ENCODE data around the gene SLC24A3. TPM values are rescaled to one million over a fixed set of nuclear protein-coding genes. Genes with fewer than 3 reads are reported as not detected.
A peak's percentile ranks its signal among the peaks of the same experiment; 100 is the strongest.

SLC24A3 gene
- total RNA-seq, 1 experiment from 2014 or later = 46.0 TPM

DNA sequence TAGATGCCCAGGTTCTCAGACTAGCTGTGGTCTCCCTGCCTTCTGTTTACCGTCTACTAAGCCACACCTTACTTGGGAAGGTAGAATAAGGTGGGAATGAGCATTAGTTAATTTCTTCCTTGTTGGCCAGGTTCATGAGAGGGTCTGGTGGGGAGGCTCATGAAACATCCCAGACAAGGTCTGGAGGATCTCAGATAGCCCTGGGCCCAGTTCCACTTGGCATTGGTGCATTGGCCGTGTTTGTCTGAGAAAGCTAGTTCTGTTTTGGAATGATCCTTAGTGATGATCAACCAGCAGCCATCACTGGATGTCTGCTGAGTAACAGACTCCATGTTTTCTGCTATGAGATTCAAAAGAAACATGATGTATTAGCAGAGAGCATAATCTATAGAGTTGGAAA lies 155.1 kb downstream of the SLC24A3 start:
- no peak for DNase-seq (ENCODE audit: low spot score)
- CTCF ChIA-PET = no interaction called here
- no peak for TF ChIP-seq EZH2 (IDR thresholded peaks at IDR 0.05; ENCODE audit: borderline replicate concordance, low read depth, low read length, poor library complexity, severe bottlenecking)
- TF ChIP-seq, protein P1, sequence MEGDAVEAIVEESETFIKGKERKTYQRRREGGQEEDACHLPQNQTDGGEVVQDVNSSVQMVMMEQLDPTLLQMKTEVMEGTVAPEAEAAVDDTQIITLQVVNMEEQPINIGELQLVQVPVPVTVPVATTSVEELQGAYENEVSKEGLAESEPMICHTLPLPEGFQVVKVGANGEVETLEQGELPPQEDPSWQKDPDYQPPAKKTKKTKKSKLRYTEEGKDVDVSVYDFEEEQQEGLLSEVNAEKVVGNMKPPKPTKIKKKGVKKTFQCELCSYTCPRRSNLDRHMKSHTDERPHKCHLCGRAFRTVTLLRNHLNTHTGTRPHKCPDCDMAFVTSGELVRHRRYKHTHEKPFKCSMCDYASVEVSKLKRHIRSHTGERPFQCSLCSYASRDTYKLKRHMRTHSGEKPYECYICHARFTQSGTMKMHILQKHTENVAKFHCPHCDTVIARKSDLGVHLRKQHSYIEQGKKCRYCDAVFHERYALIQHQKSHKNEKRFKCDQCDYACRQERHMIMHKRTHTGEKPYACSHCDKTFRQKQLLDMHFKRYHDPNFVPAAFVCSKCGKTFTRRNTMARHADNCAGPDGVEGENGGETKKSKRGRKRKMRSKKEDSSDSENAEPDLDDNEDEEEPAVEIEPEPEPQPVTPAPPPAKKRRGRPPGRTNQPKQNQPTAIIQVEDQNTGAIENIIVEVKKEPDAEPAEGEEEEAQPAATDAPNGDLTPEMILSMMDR (conservative IDR thresholded peaks at IDR 0.05; ENCODE audit: low read depth, low read length) = no peak
- no peaks in the 10 kb centered on the region for H3K36me3 ChIP-seq (ENCODE audit: insufficient read depth, low read length, poor library complexity, severe bottlenecking)
- POLR2A ChIA-PET (ENCODE audit: low non-redundant PET) = no interaction called here
- no peak overlapping the region for H3K4me3 ChIP-seq (ENCODE audit: low read depth, low read length, poor library complexity, severe bottlenecking)
- H3K27ac ChIP-seq (ENCODE audit: low read depth, low read length, poor library complexity, severe bottlenecking) = no peak overlapping the region
- no peaks in the 10 kb centered on the region for H3K9me3 ChIP-seq (ENCODE audit: low read depth, low read length, poor library complexity, severe bottlenecking)
- peaks cover 23% of the 10 kb centered on the region for H3K4me1 ChIP-seq (ENCODE audit: insufficient read depth, low read length, poor library complexity, severe bottlenecking)
- no TSS peak for BruUV-seq (replicated peaks)
- intact Hi-C loops (cut with micrococcal nuclease; ENCODE audit: unreplicated experiment) = no loop called here
- H3K27me3 ChIP-seq (replicated peaks; ENCODE audit: insufficient read depth, low read depth, low read length, poor library complexity) = no peaks in the 10 kb centered on the region

DNA sequence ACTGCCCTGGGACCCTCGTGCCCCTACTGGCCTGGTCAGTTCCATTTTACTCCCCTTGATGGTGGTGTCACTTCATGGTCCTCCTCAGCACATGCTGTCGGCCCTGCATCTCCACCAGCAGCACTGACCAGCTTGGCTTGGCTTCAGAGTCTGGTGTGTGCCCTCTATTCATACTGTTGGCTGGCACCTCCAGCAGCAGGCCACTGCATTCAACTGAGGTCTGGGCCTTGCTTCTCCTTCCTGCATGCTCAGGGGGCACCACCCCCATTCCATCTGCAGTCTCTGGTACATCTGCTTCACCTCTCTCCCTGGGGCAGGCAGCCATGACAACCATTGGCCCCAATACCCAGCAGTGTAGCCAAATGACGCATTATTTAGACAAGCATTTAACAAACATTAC lies 155.9 kb downstream of the SLC24A3 start:
- intact Hi-C loops (cut with micrococcal nuclease; ENCODE audit: unreplicated experiment) = no loop called here
- BruUV-seq (replicated peaks) = no TSS peak
- Histone ChIP-seq H3K4me3 (ENCODE audit: low read depth, low read length, poor library complexity, severe bottlenecking) (no peak overlapping the region), H3K9me3 (ENCODE audit: low read depth, low read length, poor library complexity, severe bottlenecking) (no peaks in the 10 kb centered on the region), H3K4me1 (ENCODE audit: insufficient read depth, low read length, poor library complexity, severe bottlenecking) (peaks cover 23% of the 10 kb centered on the region), H3K27ac (ENCODE audit: low read depth, low read length, poor library complexity, severe bottlenecking) (no peak overlapping the region), H3K27me3 (replicated peaks; ENCODE audit: insufficient read depth, low read depth, low read length, poor library complexity) (no peaks in the 10 kb centered on the region), H3K36me3 (ENCODE audit: insufficient read depth, low read length, poor library complexity, severe bottlenecking) (no peaks in the 10 kb centered on the region)
- CTCF ChIA-PET = no interaction called here
- DNase-seq (ENCODE audit: low spot score) = no peak
- POLR2A ChIA-PET (ENCODE audit: low non-redundant PET) = no interaction called here
- TF ChIP-seq, protein P1 (conservative IDR thresholded peaks at IDR 0.05; ENCODE audit: low read depth, low read length) = no peak
- no peak for TF ChIP-seq EZH2 (IDR thresholded peaks at IDR 0.05; ENCODE audit: borderline replicate concordance, low read depth, low read length, poor library complexity, severe bottlenecking)

DNA sequence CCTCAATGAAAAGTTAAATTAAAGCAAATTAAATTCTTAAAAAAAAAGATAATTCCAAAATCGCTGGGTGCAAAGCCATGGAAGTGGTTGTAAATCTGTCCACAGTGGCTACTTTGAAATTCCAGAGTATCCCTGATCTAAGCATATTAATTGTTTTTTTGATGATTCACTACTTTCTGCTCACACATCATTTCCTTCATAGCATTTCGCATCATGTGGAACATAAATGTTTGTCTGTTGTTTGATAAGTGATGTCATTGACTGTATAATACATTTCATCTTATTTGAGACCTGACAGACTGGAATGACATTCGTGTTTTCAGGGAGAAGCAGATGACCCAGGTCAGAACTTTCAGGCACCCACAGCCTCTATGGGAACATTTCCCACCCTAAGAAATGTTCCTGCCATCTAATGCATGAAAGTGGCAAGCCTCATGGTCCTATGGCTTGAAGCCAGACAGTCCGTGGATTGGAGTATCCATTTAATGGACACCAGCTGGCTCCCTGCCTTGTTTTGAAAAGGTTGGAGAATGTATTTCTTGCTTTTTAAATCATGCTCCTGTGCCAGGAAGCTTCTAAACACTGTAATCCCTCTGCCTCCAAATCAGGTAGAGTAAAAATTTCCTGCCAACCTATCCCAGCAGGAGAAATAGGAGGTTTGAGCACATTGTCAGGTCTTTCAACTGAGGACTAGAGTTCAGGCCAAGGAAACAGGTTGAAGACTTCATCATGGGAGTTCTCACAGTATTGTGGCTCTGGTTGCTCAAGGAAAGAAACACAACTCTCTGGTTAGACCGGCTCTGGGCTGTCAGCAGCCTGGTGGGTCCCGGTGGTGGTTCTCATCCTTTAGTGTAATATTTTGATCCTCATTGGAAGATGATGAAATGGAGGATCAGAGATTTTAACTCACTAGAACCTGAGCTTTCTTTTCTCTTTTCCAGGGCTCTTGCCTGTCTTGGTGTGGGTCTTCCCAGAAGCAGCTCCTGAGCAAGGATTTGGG lies 157.9 kb downstream of the SLC24A3 start:
- peak; percentile 33 for DNase-seq (ENCODE audit: low spot score)
- no peak for TF ChIP-seq EZH2 (IDR thresholded peaks at IDR 0.05; ENCODE audit: borderline replicate concordance, low read depth, low read length, poor library complexity, severe bottlenecking)
- TF ChIP-seq, protein P1 (conservative IDR thresholded peaks at IDR 0.05; ENCODE audit: low read depth, low read length) = no peak
- Histone ChIP-seq H3K4me3 (ENCODE audit: low read depth, low read length, poor library complexity, severe bottlenecking) (no peak overlapping the region), H3K27ac (ENCODE audit: low read depth, low read length, poor library complexity, severe bottlenecking) (no peak overlapping the region), H3K27me3 (replicated peaks; ENCODE audit: insufficient read depth, low read depth, low read length, poor library complexity) (no peaks in the 10 kb centered on the region), H3K36me3 (ENCODE audit: insufficient read depth, low read length, poor library complexity, severe bottlenecking) (no peaks in the 10 kb centered on the region), H3K4me1 (ENCODE audit: insufficient read depth, low read length, poor library complexity, severe bottlenecking) (peaks cover 18% of the 10 kb centered on the region), H3K9me3 (ENCODE audit: low read depth, low read length, poor library complexity, severe bottlenecking) (no peaks in the 10 kb centered on the region)
- POLR2A ChIA-PET (ENCODE audit: low non-redundant PET) = no interaction called here
- BruUV-seq (replicated peaks) = no TSS peak
- intact Hi-C loops (cut with micrococcal nuclease; ENCODE audit: unreplicated experiment) = no loop called here
- CTCF ChIA-PET = no interaction called here
